Measurements from ENCODE around the gene EFNB1.

Gene EFNB1

DNA sequence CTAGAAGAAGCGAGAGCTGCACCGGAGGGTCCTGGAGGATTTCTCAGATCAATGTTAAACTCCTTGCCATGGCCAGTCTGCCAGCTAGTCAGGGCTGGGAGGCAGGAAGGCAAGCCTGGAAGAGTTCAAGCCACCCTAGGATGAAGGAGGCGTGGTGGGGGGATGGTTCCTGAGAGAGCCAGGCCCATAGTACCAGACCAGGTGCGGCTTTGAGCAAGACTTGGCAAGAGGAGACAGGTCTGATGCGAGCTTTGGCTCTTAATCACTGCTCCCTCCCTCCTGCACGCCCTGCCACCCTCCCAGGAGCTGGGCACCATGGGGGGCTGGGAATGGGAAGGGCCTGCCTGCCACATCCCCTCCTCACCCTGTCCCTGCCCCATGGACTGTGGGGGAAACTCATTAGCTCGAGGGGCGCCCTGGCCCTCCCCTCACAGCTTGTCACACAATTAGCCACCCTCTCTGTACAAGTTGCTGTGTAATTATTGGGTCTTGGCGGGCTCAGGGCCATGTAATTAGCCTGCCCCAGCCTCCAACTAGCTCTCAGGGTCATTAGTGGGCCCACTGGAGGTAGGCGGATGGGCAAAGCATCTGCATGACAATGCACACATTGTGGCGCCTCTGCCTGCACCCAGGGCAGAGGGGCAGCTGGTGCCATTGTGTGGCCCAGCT, 50.3 kb downstream of the EFNB1 start:
- Histone ChIP-seq H3K36me3 (ENCODE audit: control insufficient read depth in 4 of 4, insufficient read depth in 4 of 4, low read length in 3 of 4) (no peaks in the 10 kb centered on the region), H3K4me3 (ENCODE audit: control insufficient read depth in 1 of 7, extremely low read depth in 1 of 7, insufficient read depth in 4 of 7, low read depth in 2 of 7, low read length in 6 of 7) (no peak overlapping the region), H3K4me1 (ENCODE audit: control extremely low read depth in 1 of 4, control insufficient read depth in 4 of 4, insufficient read depth in 4 of 4, low read length in 3 of 4) (peaks cover 0 to 3% (median 0%) of the 10 kb centered on the region in 4 experiments), H3K9me3 (ENCODE audit: control extremely low read depth in 1 of 5, control insufficient read depth in 4 of 5, insufficient read depth in 2 of 5, low read depth in 1 of 5, low read length in 4 of 5) (no peaks in the 10 kb centered on the region), H3K27ac (ENCODE audit: insufficient read depth in 1 of 2, low read depth in 1 of 2, low read length in 2 of 2, poor library complexity in 1 of 2, severe bottlenecking in 2 of 2) (no peak overlapping the region), H3K27me3 (replicated peaks in 2 of 5; ENCODE audit: control insufficient read depth in 4 of 5, insufficient read depth in 5 of 5, low read length in 4 of 5) (peaks cover 0 to 20% (median 0%) of the 10 kb centered on the region in 5 experiments)
- DNase-seq = no peak
- 75% methylated on average over 6 of the region's 11 CpGs for WGBS (ENCODE audit: insufficient coverage)
- CTCF ChIA-PET = interaction anchor here (0.9 kb wide), 1 partner anchor 53 kb away, joined by 3 read pairs; no protein-coding TSS in a partner anchor
- POLR2A ChIA-PET = no interaction called here

DNA sequence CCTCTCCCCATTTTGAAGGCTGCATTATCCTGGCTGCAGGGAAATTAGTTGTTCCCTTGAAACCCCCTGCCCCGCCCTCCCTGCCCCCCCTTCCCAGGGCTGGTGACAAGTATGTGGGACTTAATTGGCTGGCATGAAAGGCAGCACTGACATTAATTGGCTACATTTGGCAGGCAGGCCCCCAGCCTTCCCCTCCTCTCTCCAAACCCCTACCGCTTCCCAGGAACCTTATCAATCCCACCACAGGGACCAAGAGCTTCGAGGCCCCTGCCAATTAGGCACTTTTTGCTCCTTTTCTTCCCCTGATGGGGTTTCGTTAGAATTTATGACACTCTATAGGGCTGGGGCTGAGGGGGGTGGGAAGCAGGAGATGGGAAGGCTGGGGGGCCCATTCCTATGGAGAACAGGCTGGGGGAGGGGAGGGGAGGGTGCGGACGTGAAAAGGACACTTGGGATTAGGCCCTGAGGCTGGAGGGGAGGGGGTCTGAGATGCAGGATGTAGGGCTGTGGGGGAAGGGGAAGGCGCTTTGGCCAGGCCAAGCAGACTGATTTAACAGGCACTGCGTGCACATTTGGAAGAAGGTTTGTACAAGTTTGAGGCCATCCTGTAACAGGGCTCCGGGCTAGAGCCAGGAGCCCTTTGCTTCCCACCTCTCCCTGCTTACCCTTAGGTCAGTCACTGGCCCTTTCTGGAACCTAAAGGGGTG, 52.2 kb downstream of the EFNB1 start:
- no peaks in the 10 kb centered on the region for H3K9me3 ChIP-seq (ENCODE audit: control extremely low read depth in 1 of 5, control insufficient read depth in 4 of 5, insufficient read depth in 2 of 5, low read depth in 1 of 5, low read length in 4 of 5)
- no peak overlapping the region for H3K27ac ChIP-seq (ENCODE audit: insufficient read depth in 1 of 2, low read depth in 1 of 2, low read length in 2 of 2, poor library complexity in 1 of 2, severe bottlenecking in 2 of 2)
- ChIA-PET CTCF (no interaction called here), POLR2A (no interaction called here)
- peaks cover 0 to 20% (median 0%) of the 10 kb centered on the region in 5 experiments for H3K27me3 ChIP-seq (replicated peaks in 2 of 5; ENCODE audit: control insufficient read depth in 4 of 5, insufficient read depth in 5 of 5, low read length in 4 of 5)
- no peaks in the 10 kb centered on the region for H3K36me3 ChIP-seq (ENCODE audit: control insufficient read depth in 4 of 4, insufficient read depth in 4 of 4, low read length in 3 of 4)
- peaks cover 0 to 3% (median 0%) of the 10 kb centered on the region in 4 experiments for H3K4me1 ChIP-seq (ENCODE audit: control extremely low read depth in 1 of 4, control insufficient read depth in 4 of 4, insufficient read depth in 4 of 4, low read length in 3 of 4)
- no peak for DNase-seq
- 69% methylated on average over 5 of the region's 9 CpGs for WGBS (ENCODE audit: insufficient coverage)
- H3K4me3 ChIP-seq (ENCODE audit: control insufficient read depth in 1 of 7, extremely low read depth in 1 of 7, insufficient read depth in 4 of 7, low read depth in 2 of 7, low read length in 6 of 7) = no peak overlapping the region

DNA sequence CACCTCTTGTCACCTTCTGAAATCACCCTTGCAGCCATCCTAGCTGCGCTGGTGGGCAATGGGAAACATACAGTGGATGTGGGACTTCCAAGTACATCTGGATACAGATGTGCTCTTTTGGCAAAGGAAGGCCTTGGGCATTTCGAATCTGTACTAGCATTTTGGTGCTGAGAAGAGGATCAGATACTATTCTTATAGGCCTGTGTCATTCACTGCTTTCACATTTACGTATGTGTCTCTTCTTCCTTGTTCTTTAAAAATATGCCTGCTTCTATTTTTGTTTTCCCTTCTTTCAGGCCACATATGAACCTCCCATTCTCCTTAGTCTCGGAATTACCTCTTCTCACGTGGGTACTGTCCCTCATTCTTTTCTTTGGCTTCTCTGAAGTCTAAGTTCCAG, 53.1 kb downstream of the EFNB1 start:
- Histone ChIP-seq H3K27me3 (replicated peaks in 2 of 5; ENCODE audit: control insufficient read depth in 4 of 5, insufficient read depth in 5 of 5, low read length in 4 of 5) (peaks cover 0 to 21% (median 0%) of the 10 kb centered on the region in 5 experiments), H3K4me1 (ENCODE audit: control extremely low read depth in 1 of 4, control insufficient read depth in 4 of 4, insufficient read depth in 4 of 4, low read length in 3 of 4) (peaks cover 0 to 3% (median 0%) of the 10 kb centered on the region in 4 experiments), H3K4me3 (ENCODE audit: control insufficient read depth in 1 of 7, extremely low read depth in 1 of 7, insufficient read depth in 4 of 7, low read depth in 2 of 7, low read length in 6 of 7) (no peak overlapping the region), H3K9me3 (ENCODE audit: control extremely low read depth in 1 of 5, control insufficient read depth in 4 of 5, insufficient read depth in 2 of 5, low read depth in 1 of 5, low read length in 4 of 5) (no peaks in the 10 kb centered on the region), H3K27ac (ENCODE audit: insufficient read depth in 1 of 2, low read depth in 1 of 2, low read length in 2 of 2, poor library complexity in 1 of 2, severe bottlenecking in 2 of 2) (no peak overlapping the region), H3K36me3 (ENCODE audit: control insufficient read depth in 4 of 4, insufficient read depth in 4 of 4, low read length in 3 of 4) (no peaks in the 10 kb centered on the region)
- no peak for DNase-seq
- whole genome bisulfite sequencing (ENCODE audit: insufficient coverage) = 70% methylated on average over 5 of the region's 5 CpGs
- CTCF ChIA-PET = no interaction called here
- POLR2A ChIA-PET = no interaction called here

DNA sequence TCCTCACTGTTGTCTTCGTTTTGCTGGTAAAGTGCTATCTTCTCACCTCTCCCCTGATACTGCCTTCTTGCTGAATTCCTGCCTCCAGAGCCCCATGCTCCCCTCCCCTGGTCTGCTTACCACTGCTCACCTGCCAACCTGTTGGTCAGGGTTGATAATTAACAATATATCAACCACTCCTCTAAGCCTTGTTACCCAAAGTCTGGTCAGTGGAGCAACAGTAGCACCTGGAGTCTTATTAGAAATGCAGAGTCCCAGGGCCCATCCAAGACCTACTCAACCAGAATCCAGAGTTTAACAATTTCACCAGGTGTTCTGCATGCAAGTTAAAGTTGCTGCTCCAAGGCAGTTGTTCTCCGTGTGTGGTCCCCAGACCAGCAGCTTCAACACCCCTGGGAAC, 55.0 kb downstream of the EFNB1 start:
- no peaks in the 10 kb centered on the region for H3K9me3 ChIP-seq (ENCODE audit: control extremely low read depth in 1 of 5, control insufficient read depth in 4 of 5, insufficient read depth in 2 of 5, low read depth in 1 of 5, low read length in 4 of 5)
- no peaks in the 10 kb centered on the region for H3K36me3 ChIP-seq (ENCODE audit: control insufficient read depth in 4 of 4, insufficient read depth in 4 of 4, low read length in 3 of 4)
- 91% methylated on average over 2 of the region's 2 CpGs for WGBS (ENCODE audit: insufficient coverage)
- H3K4me3 ChIP-seq (ENCODE audit: control insufficient read depth in 1 of 7, extremely low read depth in 1 of 7, insufficient read depth in 4 of 7, low read depth in 2 of 7, low read length in 6 of 7) = no peak overlapping the region
- ChIA-PET CTCF (no interaction called here), POLR2A (no interaction called here)
- no peak for DNase-seq
- peaks cover 0 to 2% (median 0%) of the 10 kb centered on the region in 4 experiments for H3K4me1 ChIP-seq (ENCODE audit: control extremely low read depth in 1 of 4, control insufficient read depth in 4 of 4, insufficient read depth in 4 of 4, low read length in 3 of 4)
- peaks cover 0 to 28% (median 0%) of the 10 kb centered on the region in 5 experiments for H3K27me3 ChIP-seq (replicated peaks in 2 of 5; ENCODE audit: control insufficient read depth in 4 of 5, insufficient read depth in 5 of 5, low read length in 4 of 5)
- H3K27ac ChIP-seq (ENCODE audit: insufficient read depth in 1 of 2, low read depth in 1 of 2, low read length in 2 of 2, poor library complexity in 1 of 2, severe bottlenecking in 2 of 2) = no peak overlapping the region

DNA sequence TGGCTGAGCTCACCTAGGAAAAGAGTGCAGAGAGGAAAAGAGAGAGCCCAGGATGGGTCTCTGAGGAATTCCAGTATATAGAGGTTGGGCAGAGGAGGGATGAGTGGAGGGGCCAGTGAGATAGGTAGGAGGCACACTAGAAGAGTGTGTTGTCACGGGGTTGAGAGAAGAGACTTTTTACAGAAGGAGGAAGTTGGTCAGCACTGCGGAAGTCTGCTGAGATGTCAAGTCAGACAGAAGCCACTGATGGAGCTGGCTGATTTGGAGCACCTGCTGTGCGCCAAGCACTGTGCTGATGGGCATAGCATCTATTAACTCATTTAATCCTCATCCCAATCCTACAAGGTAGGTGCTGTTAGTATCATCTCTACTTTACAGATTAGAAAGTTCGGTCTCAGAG, 60.4 kb downstream of the EFNB1 start:
- 50% methylated on average over 2 of the region's 4 CpGs for WGBS (ENCODE audit: insufficient coverage)
- CTCF ChIA-PET = no interaction called here
- Histone ChIP-seq H3K9me3 (ENCODE audit: control extremely low read depth in 1 of 5, control insufficient read depth in 4 of 5, insufficient read depth in 2 of 5, low read depth in 1 of 5, low read length in 4 of 5) (no peaks in the 10 kb centered on the region), H3K27ac (ENCODE audit: insufficient read depth in 1 of 2, low read depth in 1 of 2, low read length in 2 of 2, poor library complexity in 1 of 2, severe bottlenecking in 2 of 2) (no peak overlapping the region), H3K27me3 (replicated peaks in 2 of 5; ENCODE audit: control insufficient read depth in 4 of 5, insufficient read depth in 5 of 5, low read length in 4 of 5) (peaks cover 0 to 15% (median 0%) of the 10 kb centered on the region in 5 experiments), H3K4me3 (ENCODE audit: control insufficient read depth in 1 of 7, extremely low read depth in 1 of 7, insufficient read depth in 4 of 7, low read depth in 2 of 7, low read length in 6 of 7) (no peak overlapping the region), H3K4me1 (ENCODE audit: control extremely low read depth in 1 of 4, control insufficient read depth in 4 of 4, insufficient read depth in 4 of 4, low read length in 3 of 4) (peaks cover 0 to 23% (median 7%) of the 10 kb centered on the region in 4 experiments), H3K36me3 (ENCODE audit: control insufficient read depth in 4 of 4, insufficient read depth in 4 of 4, low read length in 3 of 4) (no peaks in the 10 kb centered on the region)
- POLR2A ChIA-PET = no interaction called here
- DNase-seq = peak; percentile 28 to 78 (median 66)

Data from common myeloid progenitor, CD34-positive (primary cell).